Karpas-422 (cell line): ENCODE results near the gene ZNF300. TPM values are rescaled to one million over a fixed set of nuclear protein-coding genes. Genes with fewer than 3 reads are reported as not detected.

Source experiments
- DNase-seq: peaks from one replicate; pipeline ENCODE4 v3.0.0-alpha.2; 2015
- H2AFZ ChIP-seq: fragments of 200-600 bp; sonication (generic); 2 replicates; pipeline ENCODE4 v1.6.1; 2014; ENCODE audit warnings: antibody characterized with exemption, low read length, mixed read lengths
- H3K27ac ChIP-seq: fragments of 200-600 bp; sonication (generic); 2 replicates; pipeline ENCODE4 v1.5.1; 2014; ENCODE audit warnings: mild to moderate bottlenecking, low read length, moderate library complexity
- H3K27me3 ChIP-seq: fragments of 200-600 bp; sonication (generic); 2 replicates; pipeline ENCODE4 v1.6.1; 2014; ENCODE audit warnings: low read length, mixed read lengths
- H3K36me3 ChIP-seq: fragments of 200-600 bp; sonication (generic); 2 replicates; pipeline ENCODE4 v1.6.1; 2014; ENCODE audit warnings: low read length, mixed read lengths; ENCODE audit not compliant: insufficient read depth
- H3K4me1 ChIP-seq: fragments of 200-600 bp; sonication (generic); 2 replicates; pipeline ENCODE4 v1.6.1; 2014; ENCODE audit warnings: mild to moderate bottlenecking, low read length, mixed read lengths
- H3K4me2 ChIP-seq: fragments of 200-600 bp; sonication (generic); 2 replicates; pipeline ENCODE4 v1.6.1; 2014; ENCODE audit warnings: low read length, low read depth, mild to moderate bottlenecking; ENCODE audit not compliant: poor library complexity, severe bottlenecking
- H3K4me3 ChIP-seq: fragments of 200-600 bp; sonication (generic); 2 replicates; pipeline ENCODE4 v1.5.1; 2014; ENCODE audit warnings: mild to moderate bottlenecking, antibody characterized with exemption, low read length, mixed read lengths
- H3K79me2 ChIP-seq: fragments of 200-600 bp; sonication (generic); 2 replicates; pipeline ENCODE4 v1.6.1; 2014; ENCODE audit warnings: mild to moderate bottlenecking, low read length, mixed read lengths
- H3K9ac ChIP-seq: fragments of 200-600 bp; sonication (generic); 2 replicates; pipeline ENCODE4 v1.6.0; 2014; ENCODE audit warnings: low read length
- H3K9me2 ChIP-seq: fragments of 200-600 bp; sonication (generic), shearing (Covaris generic); replicated peaks from 2 replicates; pipeline ENCODE4 v1.6.0; 2014; ENCODE audit warnings: mild to moderate bottlenecking, low read length, moderate library complexity; ENCODE audit not compliant: insufficient read depth
- H3K9me3 ChIP-seq: fragments of 300-700, 200-600 bp; sonication (generic); 2 replicates; pipeline ENCODE4 v1.6.1; 2014; ENCODE audit warnings: low read length, mixed read lengths
- H4K20me1 ChIP-seq: fragments of 200-600 bp; sonication (generic); 2 replicates; pipeline ENCODE4 v1.6.1; 2014; ENCODE audit warnings: mild to moderate bottlenecking, antibody characterized with exemption, low read length, low read depth; ENCODE audit not compliant: insufficient read depth
- total RNA-seq: library from RNA; depleted of rRNA; stranded (reverse); fragments of >200 nt; shearing (Covaris generic); gene quantifications from 2 replicates; pipeline ENCODE4 v1.2.3, GENCODE V29; 2014; ENCODE audit warnings: low replicate concordance; rRNA removed

The ZNF300 gene
- not detected in 2 replicates for total RNA-seq

DNA sequence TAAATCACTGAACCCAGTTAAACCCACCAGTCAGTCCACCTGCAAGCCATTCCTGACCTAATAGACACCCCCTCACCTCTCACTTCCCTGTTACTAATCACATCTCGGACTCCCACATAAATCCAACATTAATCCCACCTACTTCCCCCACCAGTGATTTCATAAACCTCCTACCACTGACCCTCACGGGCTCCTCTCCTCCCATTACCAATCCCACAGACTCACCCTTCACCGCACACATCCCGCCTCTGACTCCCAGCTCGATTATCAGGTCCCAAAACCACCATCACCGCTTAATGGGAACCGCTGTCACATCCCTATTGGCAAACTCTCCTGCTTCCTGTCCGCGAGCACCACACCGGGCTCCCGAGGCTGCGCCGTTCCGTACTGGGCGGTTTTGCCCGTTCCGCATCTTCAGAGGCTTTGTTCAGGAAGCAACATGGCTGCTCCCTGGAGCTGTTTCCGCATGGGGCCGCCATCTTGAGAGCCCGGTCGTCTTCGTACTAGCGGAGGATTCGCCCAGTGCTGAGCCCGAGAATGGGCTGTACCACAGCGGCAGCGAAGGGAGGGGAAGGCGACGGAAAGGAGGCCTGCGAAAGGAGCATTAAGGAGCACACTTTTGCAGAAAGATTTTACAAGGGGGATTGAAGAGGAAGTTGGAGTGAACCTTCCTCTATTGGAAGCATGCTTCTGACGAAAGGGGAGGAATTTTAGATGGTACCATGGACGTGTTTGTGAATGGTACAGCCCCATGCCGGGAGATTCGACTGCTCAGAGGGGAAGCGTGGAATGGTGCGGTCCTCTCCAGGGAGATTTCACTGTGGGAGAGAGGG, at the start of gene ZNF300:
TSS of gene ZNF300 (minus strand) at position 502 of the 833 bp plus-strand sequence. CDS start 1,825 bp downstream, outside the sequence.
- H3K9ac ChIP-seq: no peak within 1 kb of the TSS
- DNase-seq: no peak
- 0 out of 2 replicates have a peak, but pooled peaks cover 6% of the 10 kb centered on the region for H3K27me3 ChIP-seq
- H3K36me3 ChIP-seq: no peaks in the 10 kb centered on the region
- H3K9me3 ChIP-seq: peaks cover 40% of the 10 kb centered on the region
- no peaks in the 10 kb centered on the region for H3K79me2 ChIP-seq
- H3K4me2 ChIP-seq: no peak within 1 kb of the TSS
- H3K9me2 ChIP-seq: no peaks in the 10 kb centered on the region
- no peak within 1 kb of the TSS for H2AFZ ChIP-seq
- no peaks in the 10 kb centered on the region for H4K20me1 ChIP-seq
- no peak within 1 kb of the TSS for H3K4me3 ChIP-seq
- no peaks in the 10 kb centered on the region for H3K4me1 ChIP-seq
- H3K27ac ChIP-seq: no peak within 1 kb of the TSS

DNA sequence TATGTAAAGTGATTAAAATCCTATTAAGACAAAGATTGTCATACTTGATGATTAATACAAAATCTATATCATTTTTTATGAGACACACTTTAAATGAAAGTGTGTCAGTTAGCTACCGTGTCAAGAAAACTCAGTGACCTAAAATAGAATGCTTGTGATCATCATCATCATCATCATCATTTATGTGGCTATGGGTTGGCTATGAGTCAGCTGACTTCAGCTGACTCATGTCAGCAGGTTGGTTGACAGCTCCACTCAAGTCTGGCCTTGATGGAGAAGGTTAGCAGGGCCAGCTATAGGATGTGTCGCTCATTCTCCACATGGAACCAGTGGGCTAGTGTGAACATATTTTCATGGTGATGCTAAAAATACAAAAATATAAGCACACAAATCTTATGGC, 43.8 kb upstream of the ZNF300 start:
- Histone ChIP-seq H3K9me3 (peaks cover 40% of the 10 kb centered on the region), H3K79me2 (no peaks in the 10 kb centered on the region), H3K9me2 (no peaks in the 10 kb centered on the region)

DNA sequence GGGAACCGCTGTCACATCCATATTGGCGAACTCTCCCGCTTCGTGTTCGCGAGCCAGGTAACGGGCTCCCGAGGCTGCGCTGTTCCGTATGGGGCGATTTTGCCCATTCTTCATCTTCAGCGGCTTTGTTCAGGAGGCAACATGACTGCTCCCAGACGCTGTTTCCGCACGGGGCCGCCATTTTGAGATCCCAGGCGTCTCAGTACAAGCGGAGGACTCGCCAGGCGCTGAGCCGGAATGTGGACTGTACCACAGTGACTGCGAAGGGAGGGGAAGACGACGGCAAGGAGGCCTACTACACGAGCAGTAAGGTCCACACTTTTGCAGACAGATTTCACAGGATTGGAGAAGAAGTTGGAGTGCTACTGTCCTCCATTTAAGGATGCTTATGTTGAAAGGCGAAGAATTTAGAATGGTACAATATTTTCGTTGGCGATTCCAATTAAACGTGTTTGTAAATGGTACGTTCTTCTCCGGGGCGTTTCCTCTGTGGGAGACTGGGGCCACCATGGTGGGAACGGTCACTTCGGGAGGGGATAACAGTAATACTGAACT, 41.6 kb upstream of the ZNF300 start:
- H2AFZ ChIP-seq: no peak overlapping the region
- H3K4me1 ChIP-seq: no peaks in the 10 kb centered on the region

More for the DNA sequence above, 43.8 kb upstream of the ZNF300 start:
- H3K4me1 ChIP-seq: no peaks in the 10 kb centered on the region
- no peak for DNase-seq
- no peak overlapping the region for H3K4me2 ChIP-seq
- no peak overlapping the region for H3K9ac ChIP-seq
- no peak overlapping the region for H3K27ac ChIP-seq
- no peaks in the 10 kb centered on the region for H4K20me1 ChIP-seq
- no peak overlapping the region for H3K4me3 ChIP-seq
- H3K36me3 ChIP-seq: 0 out of 2 replicates have a peak, but pooled peaks cover 3% of the 10 kb centered on the region
- no peak overlapping the region for H2AFZ ChIP-seq
- 0 out of 2 replicates have a peak, but pooled peaks cover 2% of the 10 kb centered on the region for H3K27me3 ChIP-seq

DNA sequence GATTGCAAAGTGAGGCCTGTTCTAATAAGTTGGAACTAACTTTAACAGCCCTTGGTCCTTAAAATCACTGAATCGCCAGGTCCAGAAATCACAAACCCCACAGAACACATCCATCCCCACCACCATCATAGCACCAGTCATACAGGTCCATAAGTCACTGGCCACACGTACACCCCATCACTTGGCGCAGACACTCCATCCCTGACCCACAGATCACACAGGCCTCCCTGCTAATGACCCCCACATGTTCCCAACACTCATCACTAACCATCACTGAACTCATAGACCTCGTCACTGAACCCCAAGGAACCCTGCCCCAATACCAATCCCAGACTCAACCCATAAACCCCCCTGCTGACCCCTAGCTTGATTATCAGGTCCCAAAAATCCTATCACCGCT, 41.2 kb upstream of the ZNF300 start:
- DNase-seq: no peak
- no peaks in the 10 kb centered on the region for H3K36me3 ChIP-seq
- no peak overlapping the region for H3K4me2 ChIP-seq
- no peak overlapping the region for H3K4me3 ChIP-seq
- H2AFZ ChIP-seq: no peak overlapping the region
- H3K9me2 ChIP-seq: no peaks in the 10 kb centered on the region
- no peaks in the 10 kb centered on the region for H3K4me1 ChIP-seq
- no peak overlapping the region for H3K27ac ChIP-seq
- no peaks in the 10 kb centered on the region for H3K79me2 ChIP-seq
- no peaks in the 10 kb centered on the region for H4K20me1 ChIP-seq
- H3K27me3 ChIP-seq: no peaks in the 10 kb centered on the region
- peaks cover 29% of the 10 kb centered on the region for H3K9me3 ChIP-seq
- no peak overlapping the region for H3K9ac ChIP-seq

More for the DNA sequence above, 41.6 kb upstream of the ZNF300 start:
- Histone ChIP-seq H3K4me2 (no peak overlapping the region), H3K4me3 (no peak overlapping the region), H3K36me3 (no peaks in the 10 kb centered on the region), H3K27ac (no peak overlapping the region), H3K9me2 (no peaks in the 10 kb centered on the region), H3K9ac (no peak overlapping the region), H3K9me3 (peaks cover 30% of the 10 kb centered on the region), H3K27me3 (no peaks in the 10 kb centered on the region), H3K79me2 (no peaks in the 10 kb centered on the region), H4K20me1 (no peaks in the 10 kb centered on the region)
- DNase-seq: no peak

DNA sequence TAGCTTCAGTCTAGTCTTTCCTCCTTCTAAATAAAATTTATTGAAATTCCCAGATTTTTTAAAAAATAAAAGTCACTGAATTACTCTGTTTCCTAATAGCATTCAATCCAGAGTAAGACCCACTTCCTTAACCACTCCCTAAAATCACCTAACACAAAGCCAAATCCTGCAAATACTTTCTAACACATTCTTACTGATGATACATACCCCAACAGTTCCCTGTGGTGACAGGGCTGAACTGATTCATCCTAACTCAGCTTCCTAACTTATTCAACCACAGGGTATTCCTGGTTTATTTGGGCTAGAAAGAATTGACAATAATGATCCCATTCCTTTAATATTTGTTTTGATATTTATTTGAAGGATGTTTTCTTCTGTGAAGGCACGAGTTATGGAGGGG, 40.7 kb upstream of the ZNF300 start:
- no peak for DNase-seq
- no peak overlapping the region for H3K27ac ChIP-seq
- no peak overlapping the region for H3K4me3 ChIP-seq
- no peak overlapping the region for H2AFZ ChIP-seq
- no peaks in the 10 kb centered on the region for H3K79me2 ChIP-seq
- no peaks in the 10 kb centered on the region for H3K27me3 ChIP-seq
- H3K9me3 ChIP-seq: peaks cover 24% of the 10 kb centered on the region
- H3K4me2 ChIP-seq: no peak overlapping the region
- H3K36me3 ChIP-seq: no peaks in the 10 kb centered on the region
- H3K9me2 ChIP-seq: no peaks in the 10 kb centered on the region
- no peaks in the 10 kb centered on the region for H3K4me1 ChIP-seq
- H4K20me1 ChIP-seq: no peaks in the 10 kb centered on the region
- no peak overlapping the region for H3K9ac ChIP-seq

DNA sequence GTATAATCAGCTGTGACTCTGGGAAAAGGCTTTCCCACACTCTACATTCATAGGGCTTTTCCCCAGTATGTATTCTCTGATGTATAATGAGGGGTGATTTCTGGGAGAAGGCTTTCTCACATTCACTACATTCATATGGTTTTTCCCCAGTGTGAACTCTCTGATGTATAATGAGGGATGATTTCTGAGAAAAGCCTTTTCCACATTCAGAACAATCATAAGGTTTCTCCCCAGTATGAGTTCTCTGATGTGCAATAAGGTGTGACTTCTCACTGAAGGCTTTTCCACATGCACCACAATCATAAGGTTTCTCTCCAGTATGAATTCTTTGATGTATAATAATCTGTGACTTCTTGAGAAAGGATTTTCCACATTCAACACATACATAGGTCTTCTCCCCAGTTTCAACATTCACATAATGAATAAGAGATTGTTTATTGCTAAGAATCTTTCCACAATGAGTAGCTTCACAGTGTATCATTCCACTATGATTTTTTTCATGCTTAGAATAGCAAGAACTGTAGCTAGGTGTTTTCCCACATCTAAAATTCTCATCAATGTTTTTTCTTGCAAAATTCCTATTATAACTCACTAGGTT, 26.7 kb upstream of the ZNF300 start:
- Histone ChIP-seq H3K9ac (no peak overlapping the region), H3K9me3 (peaks cover 65% of the 10 kb centered on the region), H3K4me3 (no peak overlapping the region), H3K4me1 (no peaks in the 10 kb centered on the region), H3K9me2 (no peaks in the 10 kb centered on the region), H3K27me3 (no peaks in the 10 kb centered on the region; the same call in 1 of the 2 replicates), H3K79me2 (no peaks in the 10 kb centered on the region), H2AFZ (no peak overlapping the region), H3K4me2 (no peak overlapping the region), H4K20me1 (no peaks in the 10 kb centered on the region), H3K27ac (no peak overlapping the region), H3K36me3 (no peaks in the 10 kb centered on the region; the same call in 1 of the 2 replicates)
- no peak for DNase-seq

DNA sequence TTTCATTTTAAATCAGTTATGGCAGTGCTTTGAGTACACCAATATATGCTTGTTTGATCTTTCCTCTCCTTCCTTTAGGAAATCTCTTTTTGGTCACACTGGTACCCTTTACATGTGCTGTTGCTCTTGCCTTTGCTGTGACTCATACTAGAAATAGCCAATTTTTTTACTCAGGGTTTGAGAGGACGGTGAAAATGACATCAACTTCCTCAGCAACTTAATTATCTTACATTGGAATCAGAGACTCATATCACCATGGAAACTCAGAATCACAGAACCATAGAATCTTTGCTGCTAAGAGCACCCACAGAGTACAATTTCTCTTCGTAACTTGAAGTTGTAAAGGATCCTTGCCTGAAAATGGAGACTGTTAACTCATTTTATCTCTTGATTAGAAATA, 13.8 kb upstream of the ZNF300 start:
- Histone ChIP-seq H3K9me2 (no peaks in the 10 kb centered on the region), H3K4me1 (no peaks in the 10 kb centered on the region), H3K9me3 (peaks cover 14% of the 10 kb centered on the region), H3K9ac (no peak overlapping the region), H3K4me2 (no peak overlapping the region), H3K36me3 (no peaks in the 10 kb centered on the region), H2AFZ (no peak overlapping the region), H3K4me3 (no peak overlapping the region), H3K79me2 (no peaks in the 10 kb centered on the region), H3K27ac (no peak overlapping the region), H3K27me3 (peaks cover 8% of the 10 kb centered on the region; the same call in 1 of the 2 replicates), H4K20me1 (no peaks in the 10 kb centered on the region)
- no peak for DNase-seq

DNA sequence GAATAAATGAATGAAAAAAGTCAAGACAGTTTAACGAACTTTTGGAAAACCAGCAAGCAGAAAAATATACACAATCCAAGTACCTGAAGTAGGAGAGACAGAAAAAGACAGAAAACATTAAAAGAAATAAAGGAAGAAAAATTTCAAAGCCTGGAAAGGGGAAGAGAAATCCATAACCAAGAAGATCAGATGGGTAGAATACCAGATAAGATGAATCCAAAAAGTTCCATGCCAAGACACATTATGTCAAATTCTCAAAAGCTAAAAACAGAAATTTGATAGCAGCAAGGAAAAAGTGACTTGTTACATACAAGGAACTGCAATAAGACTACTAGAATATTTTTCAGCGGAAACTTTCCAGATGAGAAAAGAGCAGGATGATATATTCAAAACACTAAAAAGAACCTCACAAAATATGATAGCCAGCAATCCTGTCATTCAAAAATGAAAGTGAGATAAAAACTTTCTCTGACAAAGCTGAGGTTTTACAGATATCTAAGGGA, 7.6 kb upstream of the ZNF300 start:
- no peaks in the 10 kb centered on the region for H3K79me2 ChIP-seq
- 0 out of 2 replicates have a peak, but pooled peaks cover 2% of the 10 kb centered on the region for H3K27me3 ChIP-seq
- H3K9me3 ChIP-seq: peaks cover 16% of the 10 kb centered on the region
- H3K27ac ChIP-seq: no peak overlapping the region
- no peaks in the 10 kb centered on the region for H3K9me2 ChIP-seq
- H3K36me3 ChIP-seq: no peaks in the 10 kb centered on the region
- H2AFZ ChIP-seq: no peak overlapping the region
- no peak for DNase-seq
- H3K9ac ChIP-seq: no peak overlapping the region
- no peaks in the 10 kb centered on the region for H4K20me1 ChIP-seq
- H3K4me3 ChIP-seq: no peak overlapping the region
- H3K4me1 ChIP-seq: no peaks in the 10 kb centered on the region
- no peak overlapping the region for H3K4me2 ChIP-seq
